NT2/D1 (cell line): ENCODE measurements around the gene TPRA1.

ENCODE experiments used
- SUZ12 ChIP-seq: IDR thresholded peaks from 2 replicates; pipeline ENCODE4 v1.6.1; 2011; ENCODE audit not compliant: insufficient read length, insufficient read depth; ENCODE audit errors: extremely low read depth
- YY1 ChIP-seq: IDR thresholded peaks from 2 replicates; pipeline ENCODE4 v1.6.1; 2011; ENCODE audit not compliant: insufficient read length, insufficient read depth

- no peak for TF ChIP-seq SUZ12
- TF ChIP-seq YY1 = no peak
Observed at GRCh38 chr3:127577448-127577847, 13.1 kb downstream of the TPRA1 start.
